Gastrocnemius medialis (tissue), 4 donors: ENCODE measurements around the gene TRIM66. TPM values are rescaled to one million over a fixed set of nuclear protein-coding genes. Genes with fewer than 3 reads are reported as not detected.

Source experiments
- ATAC-seq, 2 donors: fragments of 150-250 bp; one replicate each; pipeline ENCODE4 v1.9.1; 2016
- DNase-seq, 2 donors: peaks; one replicate each; pipeline ENCODE4 v3.0.0-alpha.2; 2019
- H3K27ac ChIP-seq, 4 donors: fragments of 200-600 bp; sonication (generic); 1 replicate in 1 of 4; 2 replicates in 3 of 4; pipeline ENCODE4 v1.5.1; 2016 to 2018; ENCODE audit warnings: mild to moderate bottlenecking in 2 of 4, moderate library complexity in 1 of 4
- H3K27me3 ChIP-seq, 3 donors: fragments of 200-600 bp; sonication (generic) in 2 of 3; 1 replicate in 1 of 3; 2 replicates in 2 of 3; pipeline versions ENCODE4 v1.5.1 to v1.6.0; 2016 to 2019; ENCODE audit warnings: mild to moderate bottlenecking in 1 of 3, moderate library complexity in 1 of 3
- H3K36me3 ChIP-seq, 2 donors: fragments of 200-600 bp; sonication (generic) in 1 of 2; one replicate each; pipeline ENCODE4 v1.5.1; 2017 to 2018
- H3K4me1 ChIP-seq, 2 donors: fragments of 200-600 bp; sonication (generic) in 1 of 2; one replicate each; pipeline ENCODE4 v1.5.1; 2016 to 2017; ENCODE audit warnings: mild to moderate bottlenecking in 2 of 2
- H3K4me3 ChIP-seq, 4 donors: fragments of 200-600 bp; sonication (generic) in 3 of 4; 1 replicate in 1 of 4; 2 replicates in 3 of 4; pipeline ENCODE4 v1.5.1; 2016 to 2019; ENCODE audit warnings: mild to moderate bottlenecking in 2 of 4
- H3K9me3 ChIP-seq, 3 donors: fragments of 200-600 bp; sonication (generic) in 2 of 3; 1 replicate in 1 of 3; 2 replicates in 2 of 3; pipeline ENCODE4 v1.5.1; 2016 to 2019
- POLR2A ChIP-seq, 2 donors: fragments of 450-650 bp; IDR thresholded peaks; one replicate each; pipeline ENCODE4 v1.6.1; 2017; ENCODE audit warnings: antibody characterized with exemption in 2 of 2, mild to moderate bottlenecking in 2 of 2, moderate library complexity in 2 of 2
- in situ Hi-C, 4 donors: fragments of 200-750 bp; cut with MboI; loops; one replicate each; pipeline versions ENCODE4 v1.15.0 to v1.8.0; 2017; ENCODE audit warnings: low sequenced_read_pairs in 4 of 4
- intact Hi-C: fragments of 100-400 bp; cut with DNase I; formaldehyde crosslinking; loops from one replicate; pipeline ENCODE4 v1.15.1; 2023; ENCODE audit warnings: low total_unique reads
- total RNA-seq, 4 donors: library from RNA; depleted of rRNA; stranded (reverse); fragments of >200 nt; gene quantifications; one replicate each; pipeline versions ENCODE4 v1.1.0 to v1.2.3, GENCODE V29; 2016
- TF ChIP-seq, protein P1 (sequence below), 5 experiments: fragments of 450-650 bp in 3 of 5; fragments of 200-600 bp in 2 of 5; sonication (generic) in 2 of 5; IDR thresholded peaks in 4 of 5; conservative IDR thresholded peaks in 1 of 5; 1 replicate in 4 of 5; 2 replicates in 1 of 5; pipeline ENCODE4 v1.5.1; 2016 to 2019; ENCODE audit warnings: antibody characterized with exemption in 5 of 5, mild to moderate bottlenecking in 3 of 5, moderate library complexity in 3 of 5

The TRIM66 gene
- total RNA-seq, 4 donors from 2014 or later = 0.55 to 6.5 (median 1.1) TPM

DNA sequence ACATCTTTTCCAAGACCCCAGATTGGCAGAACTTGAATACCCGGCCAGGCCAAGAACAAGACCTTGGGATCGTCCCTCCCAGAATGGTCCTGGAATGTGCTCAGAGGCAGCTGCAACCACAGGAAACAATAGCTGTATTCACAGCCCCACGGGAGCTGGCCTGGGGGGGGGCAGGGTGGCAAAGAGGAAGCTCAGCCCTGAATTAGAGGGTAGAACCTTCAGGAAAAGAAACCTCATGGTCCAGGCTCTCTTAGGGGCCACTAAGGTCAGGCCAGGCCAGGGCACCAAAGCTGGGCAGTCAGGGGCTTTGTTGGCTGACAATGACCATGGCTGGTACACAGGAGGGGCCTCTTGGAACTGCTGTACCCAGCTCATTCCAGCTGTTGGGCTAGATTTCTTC, 17.4 kb upstream of the TRIM66 start:
- peak overlapping the region; percentile 20 to 70 (median 52) for H3K27ac ChIP-seq
- H3K9me3 ChIP-seq = no peaks in the 10 kb centered on the region
- in situ Hi-C loops = loop anchor here in 3 of 4 donors (10.0 to 25.0 kb wide), 5 partner anchors 112 to 437 kb away; partner anchors contain the start of genes AKIP1 (in 1 of the 3) and TMEM9B (in 1 of the 3)
- ATAC-seq (no peak), DNase-seq (no peak)
- H3K36me3 ChIP-seq = peaks cover 2 to 28% of the 10 kb centered on the region in 2 donors
- no peak for TF ChIP-seq POLR2A (IDR thresholded peaks at IDR 0.05)
- TF ChIP-seq, protein P1, sequence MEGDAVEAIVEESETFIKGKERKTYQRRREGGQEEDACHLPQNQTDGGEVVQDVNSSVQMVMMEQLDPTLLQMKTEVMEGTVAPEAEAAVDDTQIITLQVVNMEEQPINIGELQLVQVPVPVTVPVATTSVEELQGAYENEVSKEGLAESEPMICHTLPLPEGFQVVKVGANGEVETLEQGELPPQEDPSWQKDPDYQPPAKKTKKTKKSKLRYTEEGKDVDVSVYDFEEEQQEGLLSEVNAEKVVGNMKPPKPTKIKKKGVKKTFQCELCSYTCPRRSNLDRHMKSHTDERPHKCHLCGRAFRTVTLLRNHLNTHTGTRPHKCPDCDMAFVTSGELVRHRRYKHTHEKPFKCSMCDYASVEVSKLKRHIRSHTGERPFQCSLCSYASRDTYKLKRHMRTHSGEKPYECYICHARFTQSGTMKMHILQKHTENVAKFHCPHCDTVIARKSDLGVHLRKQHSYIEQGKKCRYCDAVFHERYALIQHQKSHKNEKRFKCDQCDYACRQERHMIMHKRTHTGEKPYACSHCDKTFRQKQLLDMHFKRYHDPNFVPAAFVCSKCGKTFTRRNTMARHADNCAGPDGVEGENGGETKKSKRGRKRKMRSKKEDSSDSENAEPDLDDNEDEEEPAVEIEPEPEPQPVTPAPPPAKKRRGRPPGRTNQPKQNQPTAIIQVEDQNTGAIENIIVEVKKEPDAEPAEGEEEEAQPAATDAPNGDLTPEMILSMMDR (IDR thresholded peaks at IDR 0.05 in 4 of 5, conservative IDR thresholded peaks at IDR 0.05 in 1 of 5) = no peak
- intact Hi-C loops = no loop called here
- H3K4me1 ChIP-seq = peaks cover 5 to 11% of the 10 kb centered on the region in 2 donors
- H3K4me3 ChIP-seq = no peak overlapping the region
- no peaks in the 10 kb centered on the region for H3K27me3 ChIP-seq

DNA sequence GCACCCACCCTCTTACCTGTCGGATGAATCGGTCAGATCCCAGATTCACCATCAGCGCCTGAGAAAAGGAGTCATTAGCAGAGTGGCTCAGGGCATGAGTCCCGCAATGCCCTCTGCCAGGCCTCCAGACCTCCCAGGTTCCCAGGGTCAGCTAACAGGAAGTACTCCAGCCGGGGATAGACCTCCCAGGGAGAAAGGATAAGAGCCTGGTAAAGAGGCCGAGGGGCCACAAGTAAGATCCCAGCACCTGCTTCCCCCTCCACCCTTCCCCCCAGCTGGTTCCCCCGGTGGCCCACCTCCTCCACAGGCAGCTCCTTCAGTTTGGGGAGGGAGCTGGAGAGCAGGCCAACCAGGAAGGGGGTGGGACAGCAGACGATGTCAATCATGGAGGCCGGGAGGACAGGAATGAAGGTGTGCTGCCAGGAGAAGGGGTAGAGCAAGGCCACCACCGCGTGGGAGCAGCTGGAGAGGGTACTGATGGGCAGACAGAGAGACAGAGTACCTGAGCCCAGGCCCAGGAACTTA, 16.5 kb upstream of the TRIM66 start:
- no peak for TF ChIP-seq POLR2A (IDR thresholded peaks at IDR 0.05)
- TF ChIP-seq, protein P1 (IDR thresholded peaks at IDR 0.05 in 4 of 5, conservative IDR thresholded peaks at IDR 0.05 in 1 of 5) = no peak
- DNase-seq = no peak
- Histone ChIP-seq H3K27me3 (no peaks in the 10 kb centered on the region), H3K27ac (peak overlapping the region in 1 of 4 donors; percentile 70), H3K4me3 (no peak overlapping the region), H3K4me1 (peaks cover 5 to 11% of the 10 kb centered on the region in 2 donors), H3K36me3 (peaks cover 2 to 34% of the 10 kb centered on the region in 2 donors), H3K9me3 (no peaks in the 10 kb centered on the region)
- in situ Hi-C loops = loop anchor here in 3 of 4 donors (10.0 to 25.0 kb wide), 5 partner anchors 113 to 438 kb away; partner anchors contain the start of genes AKIP1 (in 1 of the 3) and TMEM9B (in 1 of the 3)
- intact Hi-C loops = no loop called here
- ATAC-seq = no peak

DNA sequence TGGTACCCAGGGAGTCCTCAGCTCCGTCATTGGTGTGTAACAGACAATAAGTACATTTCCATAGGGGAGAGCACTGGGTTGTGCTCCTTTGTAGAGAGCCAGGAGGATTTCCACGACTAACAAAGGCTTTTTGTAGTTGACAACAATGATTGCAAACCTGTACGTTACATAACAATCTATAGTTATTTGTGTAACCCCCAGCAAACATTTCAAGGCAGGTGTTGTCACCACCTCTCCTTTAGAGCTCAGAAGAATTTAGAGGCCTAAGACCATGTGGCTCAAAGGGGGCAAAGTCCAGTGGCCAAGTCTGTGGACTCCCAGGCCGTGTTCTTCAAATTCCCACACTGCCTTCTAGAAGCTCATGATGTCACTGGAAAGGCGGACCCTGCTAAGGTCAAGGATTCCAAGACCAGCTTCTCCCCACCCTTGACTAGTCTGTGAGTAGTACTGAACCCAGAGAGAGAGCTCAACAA, 15.9 kb upstream of the TRIM66 start:
- Histone ChIP-seq H3K9me3 (no peaks in the 10 kb centered on the region), H3K27me3 (no peaks in the 10 kb centered on the region), H3K36me3 (peaks cover 2 to 40% of the 10 kb centered on the region in 2 donors), H3K4me1 (peaks cover 5 to 11% of the 10 kb centered on the region in 2 donors), H3K4me3 (no peak overlapping the region), H3K27ac (peak overlapping the region in 1 of 4 donors; percentile 70)
- TF ChIP-seq, protein P1 (IDR thresholded peaks at IDR 0.05 in 4 of 5, conservative IDR thresholded peaks at IDR 0.05 in 1 of 5) = no peak
- no peak for TF ChIP-seq POLR2A (IDR thresholded peaks at IDR 0.05)
- intact Hi-C loops = no loop called here
- DNase-seq (no peak), ATAC-seq (no peak)
- in situ Hi-C loops = loop anchor here in 3 of 4 donors (10.0 to 25.0 kb wide), 5 partner anchors 114 to 439 kb away; partner anchors contain the start of genes AKIP1 (in 1 of the 3) and TMEM9B (in 1 of the 3)

DNA sequence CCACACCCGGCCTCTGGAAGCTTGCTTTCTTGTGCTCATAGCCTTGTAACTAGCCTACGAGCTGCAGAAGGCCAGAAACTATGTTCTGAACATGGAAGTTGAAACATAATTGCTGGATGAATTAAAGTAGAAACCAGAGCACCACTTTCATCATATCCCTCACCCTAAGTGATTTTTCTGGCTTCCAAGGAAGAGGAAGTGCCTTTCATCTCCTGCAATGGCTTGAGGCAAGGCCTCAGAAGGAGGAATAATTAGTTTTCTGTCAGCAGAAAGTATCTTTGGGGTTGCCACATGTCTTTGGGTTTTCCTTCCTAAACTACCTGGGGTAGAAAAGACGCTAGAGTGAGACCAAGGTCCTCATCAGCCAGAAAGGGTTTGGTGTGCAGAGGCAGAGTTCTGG, 14.6 kb upstream of the TRIM66 start:
- no peaks in the 10 kb centered on the region for H3K27me3 ChIP-seq
- peaks cover 2 to 53% of the 10 kb centered on the region in 2 donors for H3K36me3 ChIP-seq
- no peaks in the 10 kb centered on the region for H3K9me3 ChIP-seq
- H3K27ac ChIP-seq = no peak overlapping the region
- TF ChIP-seq POLR2A (IDR thresholded peaks at IDR 0.05) = no peak
- TF ChIP-seq, protein P1 (IDR thresholded peaks at IDR 0.05 in 4 of 5, conservative IDR thresholded peaks at IDR 0.05 in 1 of 5) = no peak
- no peak overlapping the region for H3K4me3 ChIP-seq
- DNase-seq = no peak
- intact Hi-C loops = no loop called here
- peaks cover 5 to 11% of the 10 kb centered on the region in 2 donors for H3K4me1 ChIP-seq
- in situ Hi-C loops = loop anchor here in 3 of 4 donors (10.0 to 25.0 kb wide), 5 partner anchors 115 to 440 kb away; partner anchors contain the start of genes AKIP1 (in 1 of the 3) and TMEM9B (in 1 of the 3)
- ATAC-seq = no peak
